Mammary epithelial cell (primary cell): ENCODE data around the gene ADPRH.

Source experiments
- CTCF ChIP-seq, 2 donors: IDR thresholded peaks in 1 of 2; conservative IDR thresholded peaks in 1 of 2; 2 replicates each; pipeline ENCODE4 v1.5.1; 2011 to 2012; ENCODE audit warnings: inconsistent platforms in 2 of 2, low read length in 2 of 2, mild to moderate bottlenecking in 2 of 2, control low read depth in 1 of 2, low read depth in 1 of 2; ENCODE audit not compliant: insufficient read depth in 1 of 2; ENCODE audit errors: extremely low read depth in 1 of 2
- EZH2 ChIP-seq: IDR thresholded peaks from 2 replicates; pipeline ENCODE4 v1.6.1; 2012; ENCODE audit warnings: low read length, inconsistent platforms, borderline replicate concordance

DNA sequence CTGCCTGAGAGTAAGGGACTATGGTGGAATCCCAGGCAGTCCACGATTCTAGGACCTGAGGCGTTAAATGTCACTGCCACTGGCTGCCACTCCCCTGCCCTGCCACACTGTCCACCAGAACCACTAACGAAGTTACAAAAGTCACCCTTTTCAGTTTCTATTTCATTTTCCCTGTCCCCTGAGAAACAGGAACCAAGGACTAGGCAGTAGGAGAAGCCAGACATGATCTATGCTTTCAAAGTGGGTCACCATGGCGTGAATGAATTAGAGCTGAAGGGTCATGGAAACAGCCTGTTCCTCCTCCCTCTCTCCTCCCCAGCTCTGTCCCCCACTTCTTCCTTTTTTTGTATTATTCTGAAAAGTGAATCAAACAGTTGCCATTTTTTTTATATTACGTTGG lies 9.1 kb upstream of the ADPRH start:
- TF ChIP-seq CTCF (conservative IDR thresholded peaks at IDR 0.05 in 1 of 2, IDR thresholded peaks at IDR 0.05 in 1 of 2; ENCODE audit: extremely low read depth in 1 of 2, insufficient read depth in 1 of 2, low read depth in 1 of 2, low read length in 2 of 2) (no peak), EZH2 (no peak)
